Gastroesophageal sphincter (tissue), 3 donors: ENCODE data around the gene PPP1R14C.

Source experiments
- EP300 ChIP-seq: sonication (generic); formaldehyde crosslinking; IDR thresholded peaks from one replicate; pipeline ENCODE4 v1.6.1; 2017; ENCODE audit warnings: antibody characterized with exemption, mild to moderate bottlenecking
- TF ChIP-seq, protein P1 (sequence below), 4 experiments: fragments of 200-600 bp in 2 of 4; fragments of 450-650 bp in 2 of 4; sonication (generic) in 1 of 4; IDR thresholded peaks; one replicate each; pipeline ENCODE4 v1.5.1; 2017 to 2019; ENCODE audit warnings: antibody characterized with exemption in 4 of 4, mild to moderate bottlenecking in 2 of 4, moderate library complexity in 2 of 4

DNA sequence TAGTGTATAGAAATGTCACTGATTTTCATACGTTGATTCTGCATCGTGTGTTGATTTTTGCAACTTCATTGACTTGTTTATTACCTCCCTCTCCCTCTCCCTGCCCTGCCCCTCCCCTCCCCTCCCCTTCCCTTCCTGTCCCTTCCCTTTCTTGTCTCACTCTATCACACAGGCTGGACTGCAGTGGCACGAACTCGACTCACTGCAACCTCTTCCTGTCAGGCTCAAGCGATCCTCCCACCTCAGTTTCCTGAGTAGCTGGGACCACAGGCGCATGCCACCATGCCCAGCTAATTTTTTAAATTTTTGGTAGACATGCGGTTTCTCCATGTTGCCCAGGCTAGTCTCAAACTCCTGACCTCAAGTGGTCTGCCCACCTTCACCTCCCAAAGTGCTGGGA, 19.2 kb upstream of the PPP1R14C start:
- no peak for TF ChIP-seq EP300
- TF ChIP-seq, protein P1, sequence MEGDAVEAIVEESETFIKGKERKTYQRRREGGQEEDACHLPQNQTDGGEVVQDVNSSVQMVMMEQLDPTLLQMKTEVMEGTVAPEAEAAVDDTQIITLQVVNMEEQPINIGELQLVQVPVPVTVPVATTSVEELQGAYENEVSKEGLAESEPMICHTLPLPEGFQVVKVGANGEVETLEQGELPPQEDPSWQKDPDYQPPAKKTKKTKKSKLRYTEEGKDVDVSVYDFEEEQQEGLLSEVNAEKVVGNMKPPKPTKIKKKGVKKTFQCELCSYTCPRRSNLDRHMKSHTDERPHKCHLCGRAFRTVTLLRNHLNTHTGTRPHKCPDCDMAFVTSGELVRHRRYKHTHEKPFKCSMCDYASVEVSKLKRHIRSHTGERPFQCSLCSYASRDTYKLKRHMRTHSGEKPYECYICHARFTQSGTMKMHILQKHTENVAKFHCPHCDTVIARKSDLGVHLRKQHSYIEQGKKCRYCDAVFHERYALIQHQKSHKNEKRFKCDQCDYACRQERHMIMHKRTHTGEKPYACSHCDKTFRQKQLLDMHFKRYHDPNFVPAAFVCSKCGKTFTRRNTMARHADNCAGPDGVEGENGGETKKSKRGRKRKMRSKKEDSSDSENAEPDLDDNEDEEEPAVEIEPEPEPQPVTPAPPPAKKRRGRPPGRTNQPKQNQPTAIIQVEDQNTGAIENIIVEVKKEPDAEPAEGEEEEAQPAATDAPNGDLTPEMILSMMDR (IDR thresholded peaks at IDR 0.05) = no peak
